PFSK-1 (cell line): Measurements from ENCODE around the gene TMEM132D.

Experiments
- POLR2AphosphoS5 ChIP-seq: IDR thresholded peaks from 2 replicates; pipeline ENCODE4 v1.6.1; 2012; ENCODE audit warnings: low read depth, mild to moderate bottlenecking, control low read depth, low read length, moderate library complexity
- SIN3A ChIP-seq: IDR thresholded peaks from 2 replicates; pipeline ENCODE4 v1.6.1; 2012; ENCODE audit warnings: mild to moderate bottlenecking, low read length, moderate library complexity, borderline replicate concordance; ENCODE audit not compliant: insufficient read depth
- TAF1 ChIP-seq: IDR thresholded peaks from 2 replicates; pipeline ENCODE4 v1.6.1; 2012; ENCODE audit warnings: low read length, control low read depth, borderline replicate concordance; ENCODE audit not compliant: insufficient read depth

DNA sequence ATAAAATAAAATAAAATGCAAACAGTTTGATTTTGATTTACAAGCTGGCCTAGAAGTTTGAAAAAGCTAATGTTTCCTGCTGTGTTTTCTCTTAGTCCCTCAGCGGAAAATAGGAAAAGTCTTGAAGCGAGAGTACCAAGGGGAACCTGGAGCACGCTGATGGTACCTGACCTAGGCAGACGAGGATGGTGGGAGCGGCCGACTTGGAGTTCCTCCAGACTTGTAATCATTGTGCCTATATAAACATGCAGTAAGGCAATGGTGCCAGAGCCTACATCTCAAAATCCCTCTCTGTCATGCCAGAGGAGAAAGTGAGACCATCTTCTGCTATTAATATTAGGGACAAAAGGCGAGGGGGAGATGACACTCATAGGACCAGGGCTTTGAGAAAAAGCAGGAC, 371.7 kb downstream of the TMEM132D start:
- TF ChIP-seq TAF1 (no peak), SIN3A (no peak), POLR2AphosphoS5 (no peak)
